ENCODE results near the gene CEMIP2.

The CEMIP2 gene

GRCh38 chr9:71642056-71642455 lies 126.3 kb downstream of the CEMIP2 start:
- DNase-seq (ENCODE audit: low read depth in 2 of 2) = no peak

DNA sequence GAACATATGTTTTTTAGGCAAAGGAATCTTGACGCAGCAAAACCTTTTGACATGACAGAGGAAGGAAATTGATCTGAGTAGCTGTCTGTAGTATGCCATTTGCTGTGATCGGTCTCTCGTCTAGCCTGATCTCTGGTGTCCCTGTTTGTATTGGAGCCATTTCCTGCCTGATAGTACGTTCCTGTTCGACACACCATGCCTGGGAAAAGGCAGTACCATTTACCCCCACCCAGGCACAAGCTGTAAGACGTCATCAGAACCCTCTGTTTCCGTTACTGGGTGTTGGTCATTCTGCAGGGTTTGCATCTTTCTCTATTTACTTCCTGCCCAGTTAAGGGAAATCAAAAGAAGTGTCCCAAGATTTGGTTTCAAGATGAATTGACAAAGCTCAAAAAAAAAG lies 129.7 kb downstream of the CEMIP2 start:
- no peak for DNase-seq (ENCODE audit: low read depth in 2 of 2)

DNA sequence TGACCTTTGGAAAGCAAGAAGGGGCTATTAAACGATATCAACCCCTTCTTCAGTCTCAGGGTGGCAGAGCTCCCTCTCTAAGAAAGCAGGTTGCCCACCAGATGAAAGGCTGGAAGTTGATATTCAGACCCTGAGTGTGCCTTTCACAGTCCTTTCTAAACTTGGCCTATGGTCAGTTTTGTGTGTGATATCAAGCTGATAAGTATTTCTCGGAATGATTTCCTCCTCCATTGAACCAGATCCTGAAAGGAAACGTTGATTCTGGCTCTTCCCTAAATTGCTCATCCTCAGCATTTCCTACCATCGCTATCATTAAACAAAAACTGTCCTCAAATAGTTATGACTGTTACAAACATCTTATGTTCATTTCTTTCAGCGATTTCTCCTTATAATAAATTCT lies 130.4 kb downstream of the CEMIP2 start:
- no peak for DNase-seq (ENCODE audit: low read depth in 2 of 2)

DNA sequence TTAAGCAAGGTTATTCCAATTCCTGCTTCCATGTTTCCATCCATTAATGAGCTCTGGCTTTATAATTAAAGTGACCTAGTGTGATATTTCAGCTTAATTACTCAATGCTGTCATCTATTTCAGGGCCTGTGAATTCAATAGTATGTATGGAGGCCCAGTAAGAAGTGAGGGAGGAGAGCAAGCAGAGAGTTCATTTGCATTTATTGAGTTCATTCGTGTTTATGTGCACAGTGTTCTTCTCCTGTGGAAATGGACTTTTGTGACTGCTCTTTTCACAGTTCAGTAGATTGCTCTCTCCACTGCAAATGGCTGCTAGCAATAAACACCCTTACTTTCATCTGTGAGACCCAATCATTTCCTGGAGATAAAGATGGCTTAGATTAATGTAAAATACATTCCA lies 130.9 kb downstream of the CEMIP2 start:
- DNase-seq (ENCODE audit: low read depth in 2 of 2) = no peak

DNA sequence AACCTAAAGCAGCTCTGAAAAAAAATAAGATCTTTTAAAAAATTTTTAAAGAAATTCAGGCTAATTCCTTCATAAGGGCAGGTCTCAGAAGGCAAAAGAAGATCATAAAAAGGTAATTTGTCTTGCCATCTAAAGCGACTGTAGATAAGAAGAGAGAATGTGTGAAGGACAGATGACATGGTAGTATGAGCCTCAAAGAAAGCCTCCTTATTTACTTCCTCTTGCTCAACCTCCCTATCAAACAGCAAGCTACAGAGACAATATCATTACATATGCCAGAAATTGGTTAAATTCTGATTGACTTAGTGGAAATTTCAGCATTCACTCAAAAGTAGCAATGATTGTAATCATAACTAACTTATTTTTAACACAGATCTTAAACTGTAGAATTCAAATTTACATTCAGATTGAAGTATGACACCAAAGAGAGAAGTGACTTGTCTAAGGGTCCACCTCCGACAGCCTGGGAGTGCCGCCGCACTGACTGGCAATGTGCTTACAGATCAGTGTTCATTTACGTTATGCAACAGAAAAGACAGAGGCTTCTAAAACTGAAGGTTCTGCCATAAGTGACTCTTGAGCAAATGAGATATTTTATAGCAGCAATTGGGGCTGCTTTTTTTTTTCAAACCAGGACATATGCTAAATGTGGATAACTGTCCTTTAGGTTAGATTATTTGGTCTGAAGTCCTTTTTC lies 132.0 kb downstream of the CEMIP2 start:
- no peak for DNase-seq (ENCODE audit: low read depth in 2 of 2)

- DNase-seq (ENCODE audit: low read depth in 2 of 2) = no peak
Observed at GRCh38 chr9:71634752-71635151, 133.6 kb downstream of the CEMIP2 start.
